Uterus (tissue), 2 donors: ENCODE data around the gene ZNF789.

Source experiments
- CTCF ChIP-seq, 4 experiments: fragments of 200-600 bp in 2 of 4; fragments of 450-650 bp in 2 of 4; sonication (generic) in 2 of 4; IDR thresholded peaks; one replicate each; pipeline ENCODE4 v1.5.1; 2016 to 2019; ENCODE audit warnings: antibody characterized with exemption in 4 of 4, mild to moderate bottlenecking in 2 of 4, moderate library complexity in 1 of 4
- POLR2A ChIP-seq, 2 donors: fragments of 450-650 bp; IDR thresholded peaks; one replicate each; pipeline ENCODE4 v1.6.1; 2016; ENCODE audit warnings: antibody characterized with exemption in 2 of 2, mild to moderate bottlenecking in 1 of 2, moderate library complexity in 1 of 2

GRCh38 chr7:99472561-99473314 is at the start of gene ZNF789:
- peak in 1 of 2 donors; percentile 31 for TF ChIP-seq POLR2A (IDR thresholded peaks at IDR 0.05)
- TF ChIP-seq CTCF (IDR thresholded peaks at IDR 0.05) = peak in 2 of 4 experiments; percentile 3 to 16
